ENCODE measurements around the gene VPS4A.

Gene VPS4A

DNA sequence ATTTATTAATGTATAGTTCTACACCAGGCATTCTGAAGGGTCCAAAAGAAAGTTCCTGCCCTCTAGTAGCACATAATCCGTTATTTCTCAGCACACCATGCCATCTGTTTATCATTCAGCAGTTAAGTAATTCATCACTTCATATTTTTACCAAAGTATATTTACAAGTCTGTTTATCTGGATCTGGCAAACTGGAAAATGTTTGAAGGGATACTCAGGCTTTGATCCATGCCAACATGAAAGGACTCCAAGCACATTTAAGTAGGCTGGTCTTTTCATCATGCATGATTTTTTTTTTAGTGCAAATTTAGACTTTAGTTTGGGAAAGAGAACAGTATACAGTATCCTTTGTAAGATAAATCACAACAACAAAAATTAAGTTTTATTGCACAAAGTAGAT lies 4.1 kb upstream of the VPS4A start:
- DNase-seq (ENCODE audit: low read depth), result no peak

DNA sequence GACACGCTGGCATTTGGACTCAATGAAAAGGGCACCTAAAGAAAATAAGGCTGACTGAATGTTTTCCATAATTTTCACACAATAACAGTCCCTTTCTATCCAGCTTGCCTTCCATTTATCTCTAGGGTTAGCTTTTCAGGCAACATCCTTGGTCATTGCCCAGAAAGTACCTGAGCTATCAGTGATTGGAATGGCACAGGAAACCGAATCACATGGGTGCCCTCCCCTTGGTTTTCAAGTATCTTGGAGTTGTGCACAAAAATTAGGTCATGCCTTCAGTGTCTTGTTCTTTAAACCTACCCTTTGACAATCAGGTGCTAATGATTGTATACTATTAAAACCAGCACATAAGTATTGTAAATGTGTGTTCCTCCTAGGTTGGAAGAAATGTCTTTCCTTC lies 3.3 kb upstream of the VPS4A start:
- no peak for DNase-seq (ENCODE audit: low read depth)

DNA sequence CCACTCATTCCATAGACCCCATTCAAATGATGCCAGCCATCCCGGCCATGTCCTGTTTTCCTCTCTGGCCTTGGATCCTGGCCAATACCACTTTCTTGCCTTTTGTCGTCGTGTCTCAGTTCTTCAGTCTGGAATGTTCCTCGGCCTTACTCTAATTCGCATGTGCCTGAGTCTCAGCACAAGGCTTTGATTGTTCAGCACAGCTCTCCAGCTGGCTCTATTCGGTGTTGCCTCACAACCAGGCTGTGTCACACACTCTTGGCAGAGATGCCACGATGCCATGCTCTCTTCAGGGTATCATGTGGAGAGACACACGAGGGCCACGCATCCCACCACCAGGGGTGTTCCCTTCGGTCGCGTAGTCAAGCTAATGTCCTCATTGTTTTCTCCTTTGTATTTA lies 1.8 kb upstream of the VPS4A start:
- DNase-seq (ENCODE audit: low read depth), result no peak

DNA sequence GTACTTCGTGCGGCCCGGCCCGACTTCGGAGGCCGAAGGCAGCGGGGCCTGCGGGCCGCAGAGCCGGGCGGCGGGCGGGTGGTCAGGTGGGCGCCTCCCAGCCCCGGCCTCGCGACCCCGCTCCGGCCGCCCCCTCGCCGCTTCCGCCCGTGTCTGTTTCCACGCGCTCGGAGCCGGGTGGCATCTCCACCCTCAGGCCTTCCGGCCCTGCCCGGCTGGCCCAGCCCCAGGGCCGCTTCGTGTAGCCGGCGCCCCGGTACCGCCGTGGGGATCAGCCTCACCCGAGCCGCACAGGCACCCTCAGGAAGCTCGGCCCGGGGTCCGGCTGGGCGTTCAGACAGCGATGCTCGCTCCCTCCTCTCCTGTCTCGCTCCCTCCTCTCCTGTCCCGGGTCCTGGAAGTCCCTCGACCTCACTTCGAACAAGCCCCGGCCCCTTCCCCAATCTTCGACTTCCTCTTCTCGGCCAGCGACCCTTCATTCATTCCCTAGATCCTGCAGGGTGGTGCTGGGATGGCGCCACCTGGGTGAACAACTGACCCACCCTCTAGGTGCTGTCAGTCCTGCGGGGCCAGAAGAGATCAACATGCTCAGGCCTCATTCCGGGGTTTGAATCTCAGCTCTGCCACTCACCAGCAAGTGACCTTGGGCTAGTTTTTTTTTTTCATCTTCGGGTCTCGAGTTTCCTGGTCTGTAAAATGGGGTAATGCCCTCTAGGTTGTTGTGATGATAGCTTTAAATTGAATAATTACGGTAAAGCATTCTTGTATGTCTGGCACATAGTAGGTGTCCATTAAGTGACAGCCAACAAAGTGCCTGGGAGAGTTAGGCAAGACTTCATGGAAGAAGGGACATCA lies 610 bp downstream of the VPS4A start:
- no peak for DNase-seq (ENCODE audit: low read depth)

DNA sequence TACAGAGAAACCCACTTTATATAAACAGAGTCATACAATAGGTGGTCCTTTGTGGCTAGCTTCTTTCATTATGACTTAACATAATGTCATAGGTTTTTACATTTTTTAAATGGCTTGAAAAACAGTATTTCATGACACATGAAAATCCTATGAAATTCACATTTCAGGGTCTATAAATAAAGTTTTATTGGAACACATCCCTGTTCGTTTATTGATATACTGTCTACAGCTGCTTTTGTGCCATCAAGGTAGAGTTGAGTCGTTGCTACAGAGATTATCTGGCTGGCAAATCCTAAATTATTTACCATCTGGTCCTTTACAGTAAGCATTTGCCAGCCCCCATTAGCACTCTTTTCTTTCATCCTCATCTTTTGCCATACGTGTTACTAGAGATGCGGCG lies 2.3 kb downstream of the VPS4A start:
- no peak for DNase-seq (ENCODE audit: low read depth)

DNA sequence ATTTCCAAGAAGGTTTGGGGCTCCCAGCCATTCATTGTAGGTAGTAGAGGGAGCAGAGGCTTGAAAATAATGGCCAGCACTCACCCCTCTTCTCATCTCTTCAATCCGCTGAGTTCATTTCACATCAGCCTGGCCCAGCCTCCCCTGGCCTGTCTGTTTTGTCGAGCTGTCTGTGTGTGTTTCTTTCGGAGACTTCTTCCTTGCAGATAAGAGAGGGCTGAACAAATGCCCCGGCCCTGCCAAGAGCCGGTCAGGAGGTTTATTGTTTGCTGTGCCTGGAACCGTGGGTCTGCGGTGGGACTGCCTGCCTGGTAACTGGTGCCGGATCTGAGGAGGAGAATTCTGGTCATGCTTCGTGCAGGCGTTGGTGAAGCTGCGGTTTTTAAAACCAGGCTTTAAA lies 3.4 kb downstream of the VPS4A start:
- DNase-seq (ENCODE audit: low read depth), result no peak

DNA sequence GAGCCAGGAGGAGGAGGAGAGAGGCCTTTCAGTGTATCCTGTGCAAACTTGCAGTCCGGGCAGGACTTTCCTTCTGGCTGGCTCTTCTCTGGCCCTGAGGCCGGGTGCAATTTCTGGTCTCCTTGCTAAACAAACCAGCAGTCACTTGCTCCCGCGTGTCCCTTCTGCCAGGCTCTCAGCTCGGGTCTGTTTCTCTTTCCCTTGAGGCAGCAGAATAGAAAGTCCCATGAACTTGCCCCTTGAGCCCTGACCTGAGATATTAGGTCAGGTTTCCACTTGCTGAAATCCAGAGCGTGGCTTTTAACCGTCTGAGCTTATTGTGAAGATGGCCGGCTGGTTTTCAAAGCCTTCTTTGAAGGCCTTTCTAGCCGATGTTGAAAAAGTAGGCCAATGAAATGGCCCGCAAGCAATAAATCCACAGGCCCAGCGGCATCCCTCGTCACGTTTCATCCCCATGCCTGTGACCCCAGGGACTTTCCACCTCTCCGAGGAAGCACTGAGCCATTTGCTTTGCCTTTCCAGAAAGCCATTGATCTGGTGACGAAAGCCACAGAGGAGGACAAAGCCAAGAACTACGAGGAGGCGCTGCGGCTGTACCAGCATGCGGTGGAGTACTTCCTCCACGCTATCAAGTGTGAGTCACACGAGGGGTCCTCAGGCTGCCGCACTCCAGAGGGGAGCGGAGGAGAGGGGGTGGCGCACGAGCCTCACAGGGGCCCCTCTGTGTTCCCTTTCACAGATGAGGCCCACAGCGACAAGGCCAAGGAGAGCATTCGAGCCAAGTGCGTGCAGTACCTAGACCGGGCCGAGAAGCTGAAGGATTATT lies 4.5 kb downstream of the VPS4A start:
- DNase-seq (ENCODE audit: low read depth), result no peak

DNA sequence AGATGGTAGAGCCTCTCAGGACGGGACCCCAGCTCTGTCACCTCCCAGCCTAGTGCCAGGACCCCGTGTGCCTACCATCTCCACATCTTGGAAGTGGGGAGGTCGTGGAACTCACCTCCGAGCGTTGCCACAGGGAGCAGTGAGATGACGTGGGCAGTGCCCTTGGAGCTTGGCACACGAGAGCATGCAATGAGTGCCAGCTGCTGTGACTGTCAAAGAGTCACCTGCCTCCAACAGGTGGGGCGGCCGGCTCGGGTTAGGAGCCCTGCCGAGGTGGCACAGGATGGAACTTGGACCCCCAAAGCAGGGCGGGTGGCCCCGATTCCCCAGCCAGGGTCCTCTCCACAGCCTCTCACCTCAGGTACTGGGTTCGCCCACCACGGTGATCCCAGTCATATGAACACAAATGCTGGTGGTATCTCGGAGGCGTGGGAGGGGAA lies 5.5 kb downstream of the VPS4A start:
- no peak for DNase-seq (ENCODE audit: low read depth)

DNA sequence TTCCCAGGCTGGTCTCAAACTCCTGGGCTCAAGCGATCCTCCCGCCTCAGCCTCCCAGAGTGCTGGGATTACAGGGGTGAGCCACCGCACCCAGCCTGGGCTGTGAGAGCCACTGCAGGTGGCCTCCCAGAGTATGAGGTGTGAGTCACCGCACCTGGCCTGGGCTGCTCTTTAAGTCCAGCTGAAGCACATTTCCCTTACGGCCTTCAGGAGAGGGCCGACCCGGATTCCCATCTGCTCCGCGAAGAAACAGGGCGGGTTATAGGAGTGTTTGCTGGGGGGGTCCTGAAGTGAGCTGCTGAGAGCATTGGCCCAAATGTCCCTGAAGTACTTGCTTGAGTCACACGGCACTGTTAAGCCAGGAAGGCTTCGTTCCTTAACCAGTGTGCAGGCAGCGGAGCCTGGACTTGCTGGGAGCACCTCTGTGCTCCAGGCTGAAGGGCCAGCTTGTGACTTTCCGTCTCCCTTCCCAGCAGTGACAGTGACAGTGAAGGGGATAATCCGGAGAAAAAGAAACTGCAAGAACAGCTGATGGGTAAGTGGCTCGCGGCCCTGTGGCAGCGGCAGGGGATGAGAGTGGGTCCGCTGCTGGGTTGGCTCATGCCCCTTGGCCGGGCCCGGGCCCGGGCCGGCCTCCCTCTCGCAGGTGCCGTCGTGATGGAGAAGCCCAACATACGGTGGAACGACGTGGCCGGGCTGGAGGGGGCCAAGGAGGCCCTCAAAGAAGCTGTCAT lies 7.2 kb downstream of the VPS4A start:
- no peak for DNase-seq (ENCODE audit: low read depth)

DNA sequence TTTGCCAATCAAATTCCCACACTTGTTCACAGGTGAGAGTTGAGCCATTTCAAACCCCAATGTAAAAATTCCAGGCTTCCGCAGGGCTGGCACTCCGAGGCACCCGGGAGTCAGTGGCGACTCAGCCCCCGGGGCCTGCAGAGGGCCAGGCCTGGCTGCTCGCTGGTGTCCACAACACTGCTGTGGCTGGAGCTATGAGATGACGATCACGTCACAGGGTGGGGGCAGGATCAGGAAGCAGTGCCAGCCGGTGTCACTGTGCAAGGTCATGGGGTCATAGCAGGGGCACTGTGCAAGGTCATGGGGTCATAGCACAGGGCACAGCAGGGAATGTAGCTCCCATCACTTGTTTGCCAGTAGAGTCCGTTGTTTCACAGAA lies 7.8 kb downstream of the VPS4A start:
- no peak for DNase-seq (ENCODE audit: low read depth)

DNA sequence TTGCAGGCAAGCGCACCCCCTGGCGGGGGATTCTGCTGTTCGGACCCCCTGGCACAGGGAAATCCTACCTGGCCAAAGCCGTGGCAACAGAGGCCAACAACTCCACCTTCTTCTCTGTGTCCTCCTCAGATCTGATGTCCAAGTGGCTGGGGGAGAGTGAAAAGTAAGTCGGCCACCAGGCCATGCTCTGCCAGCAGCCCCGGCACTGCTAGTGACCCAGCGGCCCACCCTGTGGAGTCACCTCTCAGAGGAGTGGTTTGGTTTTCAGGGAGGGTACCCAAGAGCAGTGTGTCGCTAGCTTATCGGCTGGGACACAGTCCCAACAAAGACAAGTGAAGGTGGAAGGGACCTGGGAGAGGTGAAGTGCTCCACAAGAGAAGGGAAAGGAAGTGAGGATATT lies 8.2 kb downstream of the VPS4A start:
- no peak for DNase-seq (ENCODE audit: low read depth)

DNA sequence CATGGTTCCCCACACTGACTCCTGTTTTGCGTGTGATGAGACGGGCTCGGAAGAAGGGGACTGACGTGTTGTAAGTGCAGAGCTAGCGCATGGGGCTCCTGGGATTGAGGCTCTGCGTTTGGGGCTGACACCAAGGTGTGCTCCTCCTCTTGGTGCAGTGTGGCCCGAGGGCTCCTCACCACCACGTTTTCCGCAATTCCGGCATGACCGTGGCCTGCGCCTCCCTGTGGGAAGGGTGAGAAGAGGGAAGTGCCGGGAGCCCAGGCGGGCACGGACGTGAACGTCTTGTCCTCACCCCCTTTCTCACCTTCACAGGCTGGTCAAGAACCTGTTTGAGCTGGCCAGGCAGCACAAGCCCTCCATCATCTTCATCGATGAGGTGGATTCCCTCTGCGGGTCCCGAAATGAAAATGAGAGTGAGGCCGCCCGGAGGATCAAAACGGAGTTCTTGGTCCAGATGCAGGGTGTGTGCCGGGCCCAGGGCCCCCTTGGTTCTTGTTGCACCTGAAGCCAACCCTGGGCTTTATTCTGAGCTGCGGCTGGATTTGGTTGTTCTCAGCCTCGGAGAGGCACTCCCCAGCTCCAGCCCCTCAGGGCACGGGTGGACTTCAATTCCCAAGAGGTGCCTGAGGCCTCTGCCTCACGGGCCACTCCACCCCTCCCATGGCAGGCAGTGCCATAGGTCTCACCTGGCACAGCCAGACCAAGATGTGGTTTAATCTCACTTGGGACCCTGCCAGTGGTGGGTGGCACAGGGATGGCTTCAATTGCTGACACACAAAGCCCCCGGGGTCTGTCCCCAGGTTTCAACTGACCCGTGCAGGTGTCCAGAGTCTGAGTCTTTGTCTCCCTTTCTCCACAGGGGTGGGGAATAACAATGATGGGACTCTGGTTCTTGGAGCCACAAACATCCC lies 8.9 kb downstream of the VPS4A start:
- no peak for DNase-seq (ENCODE audit: low read depth)

DNA sequence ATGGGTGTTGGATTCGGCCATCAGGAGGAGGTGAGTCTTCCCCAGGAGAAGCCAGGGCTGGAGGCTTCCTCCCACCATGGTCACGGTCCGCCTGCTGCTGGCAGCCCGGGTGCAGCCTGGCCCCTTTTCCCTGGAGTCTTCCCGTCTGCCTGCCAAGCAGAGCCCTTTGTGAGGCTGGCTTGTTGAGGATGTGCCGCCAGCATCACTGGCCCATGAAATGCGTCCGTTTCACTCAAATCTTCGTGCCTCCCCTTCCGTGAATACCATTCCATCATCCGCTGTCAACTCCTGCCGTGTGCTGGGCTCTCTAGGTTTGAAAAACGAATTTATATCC lies 9.6 kb downstream of the VPS4A start:
- no peak for DNase-seq (ENCODE audit: low read depth)

DNA sequence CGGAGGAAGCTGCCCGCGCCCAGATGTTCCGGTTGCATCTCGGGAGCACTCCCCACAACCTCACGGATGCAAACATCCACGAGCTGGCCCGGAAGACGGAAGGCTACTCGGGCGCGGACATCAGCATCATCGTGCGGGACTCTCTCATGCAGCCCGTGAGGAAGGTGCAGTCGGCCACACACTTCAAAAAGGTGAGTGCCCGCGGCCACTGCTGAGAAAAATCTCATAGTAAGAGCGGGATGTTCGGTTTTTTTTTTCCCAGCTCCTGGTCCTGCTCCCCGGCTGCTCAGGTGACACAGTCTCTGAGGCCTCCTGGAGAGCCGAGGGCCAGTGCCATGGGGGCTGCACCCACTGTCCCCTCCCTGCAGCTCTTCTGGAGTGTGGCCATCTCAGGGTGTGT lies 9.9 kb downstream of the VPS4A start:
- DNase-seq (ENCODE audit: low read depth), result no peak

DNA sequence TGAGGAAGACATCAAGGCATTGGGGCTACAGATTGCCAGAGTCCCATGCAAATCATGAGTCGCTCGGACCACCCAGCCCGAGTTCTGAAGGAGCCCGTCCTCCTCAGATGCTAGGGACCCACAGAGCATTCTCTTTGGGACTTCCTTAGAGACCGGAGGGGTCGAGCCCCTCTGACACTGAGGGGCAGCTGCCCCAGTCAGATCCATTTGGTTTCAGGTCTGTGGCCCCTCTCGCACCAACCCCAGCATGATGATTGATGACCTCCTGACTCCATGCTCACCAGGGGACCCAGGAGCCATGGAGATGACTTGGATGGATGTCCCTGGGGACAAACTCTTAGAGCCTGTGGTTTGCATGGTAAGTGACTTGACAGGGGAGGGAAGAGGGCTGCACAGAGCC lies 11.2 kb downstream of the VPS4A start:
- no peak for DNase-seq (ENCODE audit: low read depth)

DNA sequence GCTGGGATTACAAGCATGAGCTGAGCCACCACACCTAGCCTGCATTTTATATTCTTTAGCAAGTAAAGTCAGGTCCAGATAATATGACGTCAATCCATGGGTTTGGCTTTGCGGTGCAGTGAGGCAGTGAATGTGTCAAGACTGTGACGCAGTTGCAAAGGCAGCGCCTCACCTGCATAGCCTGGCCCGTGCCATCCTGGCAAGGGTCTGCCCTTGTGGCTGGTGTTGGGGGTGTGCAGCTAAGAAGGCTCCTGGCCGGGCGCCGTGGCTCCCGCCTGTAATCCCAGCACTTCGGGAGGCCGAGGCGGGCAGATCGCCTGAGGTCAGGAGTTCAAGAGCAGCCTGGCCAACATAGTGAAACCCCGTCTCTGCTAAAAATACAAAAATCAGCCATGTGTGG lies 12.3 kb downstream of the VPS4A start:
- DNase-seq (ENCODE audit: low read depth), result no peak

DNA sequence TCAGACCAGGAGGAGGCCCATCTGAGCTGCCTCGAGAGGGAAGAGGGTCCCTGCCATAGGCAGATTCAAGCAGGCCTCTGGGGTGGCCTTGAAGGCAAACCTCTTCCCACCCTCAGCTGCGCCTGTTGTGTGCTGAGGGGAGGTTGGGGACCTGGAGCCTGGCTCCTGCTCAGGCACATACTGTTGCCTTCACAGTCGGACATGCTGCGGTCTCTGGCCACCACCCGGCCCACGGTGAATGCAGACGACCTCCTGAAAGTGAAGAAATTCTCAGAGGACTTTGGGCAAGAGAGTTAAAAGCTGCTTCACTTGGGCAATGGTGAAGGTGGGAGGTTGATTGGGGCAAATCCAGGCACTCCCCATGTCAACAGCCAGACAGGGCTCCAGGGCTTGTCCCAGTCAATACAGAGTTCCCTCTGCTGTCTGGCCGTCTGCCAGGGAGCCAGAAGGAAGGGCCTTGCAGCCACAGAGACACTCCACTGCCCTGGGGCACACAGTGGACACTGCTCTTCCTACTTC lies 12.9 kb downstream of the VPS4A start:
- no peak for DNase-seq (ENCODE audit: low read depth)

DNA sequence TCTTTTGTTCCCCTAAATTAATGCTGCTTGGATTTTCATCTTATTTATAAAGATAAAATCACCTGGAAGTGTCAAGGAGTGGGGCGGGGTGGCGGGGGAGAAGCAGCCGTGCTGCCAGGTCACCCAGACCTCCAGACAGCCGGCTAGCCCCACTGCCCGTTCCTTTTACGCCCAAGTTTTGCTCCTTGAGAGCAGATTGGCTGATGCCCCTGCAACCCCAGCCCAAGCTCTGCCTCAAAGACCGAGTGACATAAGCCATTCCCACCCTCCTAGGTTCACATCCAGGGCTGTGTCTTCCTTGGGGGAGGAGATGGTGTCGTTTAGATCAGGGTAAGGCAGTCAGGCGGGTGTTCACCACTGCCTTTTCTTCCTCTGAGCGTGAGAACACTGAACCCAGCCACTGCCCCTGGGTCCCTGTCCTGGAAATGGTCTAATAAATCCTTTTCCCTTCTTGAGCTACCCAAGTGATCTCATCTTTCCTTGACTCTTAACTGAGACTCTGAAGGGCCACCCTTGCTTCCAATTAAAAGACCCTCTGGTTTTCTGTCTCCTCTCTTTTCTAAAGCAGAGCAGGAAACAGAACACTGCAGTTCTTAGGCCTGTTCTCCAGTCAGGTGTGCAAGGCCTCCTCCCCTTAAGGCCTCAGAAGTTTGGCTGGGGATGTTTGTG lies 13.6 kb downstream of the VPS4A start:
- DNase-seq (ENCODE audit: low read depth), result no peak

DNA sequence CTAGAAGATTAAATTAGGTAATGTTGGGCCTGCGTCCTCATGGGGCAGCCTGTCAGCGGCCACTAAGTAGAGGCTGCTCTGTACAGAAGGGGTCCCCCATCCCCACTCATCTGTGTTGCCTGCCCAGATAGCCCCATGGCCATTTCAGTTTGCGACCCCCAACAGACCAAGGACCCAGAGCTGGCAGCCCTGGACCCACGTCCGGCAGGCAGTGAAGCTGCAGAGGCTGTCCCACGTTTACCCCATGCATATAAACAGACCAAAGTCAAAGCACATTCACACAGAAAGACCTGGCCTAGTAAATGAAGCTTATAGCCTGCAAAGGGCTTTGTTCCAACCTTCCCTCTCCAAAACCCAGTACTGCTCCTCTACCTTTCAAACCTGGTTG lies 14.6 kb downstream of the VPS4A start:
- DNase-seq (ENCODE audit: low read depth), result no peak

DNA sequence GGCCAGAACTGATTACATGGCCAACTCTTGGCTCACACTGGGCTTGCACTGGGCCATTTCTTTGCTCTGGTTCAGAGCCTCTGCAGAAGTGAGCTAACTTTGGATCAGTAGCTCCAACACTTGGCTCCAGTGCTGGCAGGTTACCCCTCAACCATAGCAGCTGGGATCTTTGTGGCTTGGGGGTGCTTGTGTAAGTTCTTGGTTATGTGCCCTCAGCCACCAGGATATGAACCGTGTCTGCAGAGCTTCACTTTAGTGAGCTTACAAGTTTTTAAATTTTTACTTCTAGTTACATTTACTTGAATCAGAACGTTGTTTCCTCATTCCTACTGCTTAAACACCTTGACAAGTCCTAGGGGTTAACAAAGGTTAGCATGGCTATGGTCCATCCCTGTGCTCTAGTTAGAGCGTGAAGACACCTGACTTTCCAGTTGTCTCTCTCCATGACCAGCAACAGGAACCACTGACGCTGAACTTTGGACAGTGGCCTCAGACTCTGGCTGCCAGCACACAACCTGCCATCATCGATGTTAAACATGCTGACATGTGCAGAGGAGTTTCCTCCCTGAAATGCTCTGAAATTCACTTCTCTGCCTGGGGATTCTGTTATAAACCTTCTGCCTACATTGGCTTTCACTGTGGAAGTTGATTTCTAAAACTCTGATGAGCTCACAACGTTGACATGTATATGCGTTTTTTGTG lies 15.2 kb downstream of the VPS4A start:
- no peak for DNase-seq (ENCODE audit: low read depth)

Measured in stromal cell of bone marrow (primary cell).